ENCODE measurements around the gene PEX11A.

PEX11A gene

GRCh38 chr15:89674526-89674925 is 16.0 kb downstream of the PEX11A start:
- no peak for DNase-seq

GRCh38 chr15:89673165-89673512 is 17.4 kb downstream of the PEX11A start:
- no peak for DNase-seq

GRCh38 chr15:89672221-89673164 is 18.1 kb downstream of the PEX11A start:
- no peak for DNase-seq

GRCh38 chr15:89671687-89672086 is 18.9 kb downstream of the PEX11A start:
- DNase-seq, result no peak

GRCh38 chr15:89670971-89671560 is 19.5 kb downstream of the PEX11A start:
- no peak for DNase-seq

GRCh38 chr15:89669941-89670340 is 20.6 kb downstream of the PEX11A start:
- no peak for DNase-seq

- no peak for DNase-seq
Measured at GRCh38 chr15:89669309-89669865, 21.2 kb downstream of the PEX11A start.

- no peak for DNase-seq
Measured at GRCh38 chr15:89668171-89668570, 22.4 kb downstream of the PEX11A start.

- DNase-seq, result no peak
Measured at GRCh38 chr15:89667706-89667960, 22.9 kb downstream of the PEX11A start.

- DNase-seq, result no peak
Measured at GRCh38 chr15:89666858-89667705, 23.5 kb downstream of the PEX11A start.

- DNase-seq, result no peak
Measured at GRCh38 chr15:89666184-89666857, 24.2 kb downstream of the PEX11A start.

GRCh38 chr15:89665449-89666181 is 24.9 kb downstream of the PEX11A start:
- no peak for DNase-seq

GRCh38 chr15:89664441-89665350 is 25.9 kb downstream of the PEX11A start:
- DNase-seq, result no peak

GRCh38 chr15:89662893-89663626 is 27.5 kb downstream of the PEX11A start:
- DNase-seq, result no peak

- DNase-seq, result no peak
Measured at GRCh38 chr15:89660556-89660955, 30.0 kb downstream of the PEX11A start.

GRCh38 chr15:89659295-89659694 is 31.3 kb downstream of the PEX11A start:
- DNase-seq, result no peak

GRCh38 chr15:89657686-89658200 is 32.8 kb downstream of the PEX11A start:
- no peak for DNase-seq

GRCh38 chr15:89656116-89656815 is 34.3 kb downstream of the PEX11A start:
- no peak for DNase-seq

All from CD4-positive, alpha-beta T cell treated with Interleukin-15 for 1 hour (primary cell).